PC-3 (cell line): Measurements from ENCODE around the gene IRX6.

Source experiments
- EZH2 ChIP-seq: fragments of 300-600 bp; sonication (generic); IDR thresholded peaks from one replicate; pipeline ENCODE4 v1.6.1; 2017; ENCODE audit warnings: antibody characterized with exemption, mild to moderate bottlenecking, low read length; ENCODE audit not compliant: unreplicated experiment
- EZH2phosphoT487 ChIP-seq: fragments of 300-600 bp; sonication (generic); IDR thresholded peaks from 2 replicates; pipeline ENCODE4 v1.6.1; 2018; ENCODE audit warnings: mild to moderate bottlenecking, antibody characterized with exemption, low read length, borderline replicate concordance
- TF ChIP-seq, protein P1 (sequence below): fragments of 300-600 bp; sonication (generic); conservative IDR thresholded peaks from 2 replicates; pipeline ENCODE4 v1.5.1; 2017; ENCODE audit warnings: antibody characterized with exemption, low read depth, mild to moderate bottlenecking, low read length

DNA sequence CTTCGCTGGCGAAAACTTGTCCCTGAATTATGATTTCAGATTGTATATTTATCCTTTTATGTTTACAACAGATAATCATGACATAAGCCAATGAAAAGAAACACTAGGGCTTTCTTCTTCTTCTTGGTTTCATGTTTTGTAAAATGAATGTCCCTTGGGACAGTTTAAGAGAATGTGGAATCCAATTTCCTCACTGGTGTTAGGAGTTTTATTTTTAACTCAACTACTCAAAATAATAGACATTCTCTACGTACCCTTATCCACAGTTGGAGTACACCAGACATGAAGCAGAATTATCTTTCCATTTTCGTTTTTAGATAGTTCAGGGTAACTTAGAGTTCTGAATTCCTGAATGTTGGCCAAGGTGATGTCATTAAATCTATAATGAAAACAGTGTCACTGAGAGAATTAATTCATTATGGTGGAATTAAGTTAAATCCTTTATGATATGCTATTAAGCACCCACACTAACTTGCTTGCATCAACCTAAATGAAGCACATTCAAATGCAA, 43.4 kb downstream of the IRX6 start:
- TF ChIP-seq, protein P1, sequence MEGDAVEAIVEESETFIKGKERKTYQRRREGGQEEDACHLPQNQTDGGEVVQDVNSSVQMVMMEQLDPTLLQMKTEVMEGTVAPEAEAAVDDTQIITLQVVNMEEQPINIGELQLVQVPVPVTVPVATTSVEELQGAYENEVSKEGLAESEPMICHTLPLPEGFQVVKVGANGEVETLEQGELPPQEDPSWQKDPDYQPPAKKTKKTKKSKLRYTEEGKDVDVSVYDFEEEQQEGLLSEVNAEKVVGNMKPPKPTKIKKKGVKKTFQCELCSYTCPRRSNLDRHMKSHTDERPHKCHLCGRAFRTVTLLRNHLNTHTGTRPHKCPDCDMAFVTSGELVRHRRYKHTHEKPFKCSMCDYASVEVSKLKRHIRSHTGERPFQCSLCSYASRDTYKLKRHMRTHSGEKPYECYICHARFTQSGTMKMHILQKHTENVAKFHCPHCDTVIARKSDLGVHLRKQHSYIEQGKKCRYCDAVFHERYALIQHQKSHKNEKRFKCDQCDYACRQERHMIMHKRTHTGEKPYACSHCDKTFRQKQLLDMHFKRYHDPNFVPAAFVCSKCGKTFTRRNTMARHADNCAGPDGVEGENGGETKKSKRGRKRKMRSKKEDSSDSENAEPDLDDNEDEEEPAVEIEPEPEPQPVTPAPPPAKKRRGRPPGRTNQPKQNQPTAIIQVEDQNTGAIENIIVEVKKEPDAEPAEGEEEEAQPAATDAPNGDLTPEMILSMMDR = no peak
- TF ChIP-seq EZH2 (no peak), EZH2phosphoT487 (no peak)
